Peyer's patch (tissue), 4 donors: ENCODE results near the gene EFCAB10.

Experiments used
- CTCF ChIP-seq, 6 experiments: fragments of 450-650 bp in 4 of 6; fragments of 200-600 bp in 2 of 6; sonication (generic) in 1 of 6; IDR thresholded peaks; one replicate each; pipeline ENCODE4 v1.5.1; 2017 to 2019; ENCODE audit warnings: antibody characterized with exemption in 6 of 6, mild to moderate bottlenecking in 3 of 6, moderate library complexity in 1 of 6
- POLR2A ChIP-seq, 2 donors: fragments of 450-650 bp; IDR thresholded peaks; one replicate each; pipeline ENCODE4 v1.5.1; 2017; ENCODE audit warnings: antibody characterized with exemption in 2 of 2, mild to moderate bottlenecking in 2 of 2, moderate library complexity in 2 of 2

GRCh38 chr7:105617280-105618015 is 36.2 kb upstream of the EFCAB10 start:
- TF ChIP-seq CTCF (IDR thresholded peaks at IDR 0.05) = no peak
- no peak for TF ChIP-seq POLR2A (IDR thresholded peaks at IDR 0.05)
